CD4-positive, alpha-beta T cell treated with Interleukin-6 at 100 ng/mL for 8 hours (primary cell): ENCODE results near the gene ADM2.

Source experiments
- DNase-seq: peaks from one replicate; pipeline ENCODE4 v3.0.0-alpha.2; 2020; ENCODE audit warnings: mixed read lengths, low spot score

ADM2 gene

GRCh38 chr22:50485221-50486131, 4.1 kb downstream of the ADM2 start:
- DNase-seq = no peak

- no peak for DNase-seq
These were observed 5.4 kb downstream of the ADM2 start, which contains the start of gene MIOX for GRCh38 chr22:50486561-50487289. Gene MIOX, plus strand, starts transcription at chr22:50486859. Its CDS starts 39 bp downstream, at chr22:50486898.

GRCh38 chr22:50487290-50488005, 6.1 kb downstream of the ADM2 start:
- no peak for DNase-seq

GRCh38 chr22:50488006-50488677, 6.8 kb downstream of the ADM2 start:
- DNase-seq = no peak

GRCh38 chr22:50488886-50489285, 7.5 kb downstream of the ADM2 start:
- no peak for DNase-seq

GRCh38 chr22:50489363-50490243, 8.3 kb downstream of the ADM2 start:
- no peak for DNase-seq

- DNase-seq = no peak
These were observed 9.4 kb downstream of the ADM2 start for GRCh38 chr22:50490531-50491308.

GRCh38 chr22:50497093-50497492, 15.8 kb downstream of the ADM2 start:
- DNase-seq = no peak

- peak; percentile 76 for DNase-seq
These were observed 17.1 kb downstream of the ADM2 start for GRCh38 chr22:50498322-50498890.

- no peak for DNase-seq
These were observed 19.1 kb downstream of the ADM2 start for GRCh38 chr22:50500452-50500851.

- DNase-seq = no peak
These were observed 20.8 kb downstream of the ADM2 start for GRCh38 chr22:50502096-50502495.

- no peak for DNase-seq
These were observed 21.5 kb downstream of the ADM2 start for GRCh38 chr22:50502628-50503474.

GRCh38 chr22:50503475-50504145, 22.3 kb downstream of the ADM2 start:
- DNase-seq = no peak

GRCh38 chr22:50504369-50505211, 23.2 kb downstream of the ADM2 start:
- DNase-seq = no peak

- DNase-seq = no peak
These were observed 24.0 kb downstream of the ADM2 start for GRCh38 chr22:50505276-50505775.

- no peak for DNase-seq
These were observed 24.6 kb downstream of the ADM2 start for GRCh38 chr22:50505776-50506610.
